Measurements from ENCODE around the gene BAAT.

The BAAT gene

DNA sequence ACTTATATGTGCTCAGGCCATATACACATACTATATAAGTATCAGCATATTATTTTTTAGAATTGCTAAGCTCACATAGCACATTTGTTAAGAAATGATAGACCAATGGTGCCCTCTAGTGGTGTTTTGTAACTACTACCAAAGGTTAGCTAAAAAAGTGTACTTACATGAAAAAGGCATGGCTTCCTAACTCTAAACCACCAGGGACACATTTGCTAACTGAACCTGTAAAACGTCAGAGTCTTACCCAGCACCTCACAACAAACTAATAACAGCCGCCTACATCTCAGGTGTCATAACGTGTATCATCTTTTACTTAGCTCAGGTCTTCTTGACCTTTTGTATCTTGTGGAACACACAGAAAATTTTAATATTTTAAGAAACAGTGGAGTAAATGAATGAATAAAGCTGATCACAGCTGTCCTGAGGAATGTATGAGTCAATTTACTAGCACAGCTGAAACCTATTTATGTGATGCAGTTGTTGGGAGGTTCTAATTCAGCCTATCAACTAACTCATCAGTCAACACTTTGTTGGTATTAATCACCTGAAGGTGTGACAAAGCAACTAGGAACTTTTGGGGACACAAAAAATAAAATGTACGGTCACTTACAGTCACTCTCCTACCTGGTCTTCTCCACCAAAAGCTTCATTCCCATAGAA, 72.9 kb downstream of the BAAT start:
- peak; percentile 36 for DNase-seq

DNA sequence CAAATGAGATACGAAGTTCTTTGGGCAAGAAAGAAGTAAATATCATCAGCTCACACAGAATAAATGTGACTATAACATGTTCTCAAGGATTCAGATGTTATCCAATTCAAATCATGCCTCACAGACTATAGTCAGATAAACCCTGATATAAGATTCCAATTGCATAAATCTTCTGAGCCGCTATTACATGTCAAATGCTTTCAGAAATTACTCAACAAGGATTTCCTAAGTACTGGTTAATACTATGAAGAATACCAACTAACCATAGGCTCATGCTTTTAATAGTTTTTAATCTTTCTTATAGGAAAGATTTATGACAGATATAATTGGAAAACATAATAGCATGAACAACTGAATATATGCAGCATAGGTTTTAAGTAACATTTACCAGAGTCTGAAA, 73.6 kb downstream of the BAAT start:
- DNase-seq = no peak
